GM12873 (cell line): ENCODE results near the gene GANC.

Experiments used
- CTCF ChIP-seq: IDR thresholded peaks from 2 replicates; pipeline ENCODE4 v1.5.1; 2012; ENCODE audit warnings: low read depth, mild to moderate bottlenecking, moderate library complexity, low read length, control low read depth; ENCODE audit not compliant: insufficient read depth; ENCODE audit errors: missing control alignments

The GANC gene

GRCh38 chr15:42349186-42349585 is 76.2 kb downstream of the GANC start:
- no peak for TF ChIP-seq CTCF

DNA sequence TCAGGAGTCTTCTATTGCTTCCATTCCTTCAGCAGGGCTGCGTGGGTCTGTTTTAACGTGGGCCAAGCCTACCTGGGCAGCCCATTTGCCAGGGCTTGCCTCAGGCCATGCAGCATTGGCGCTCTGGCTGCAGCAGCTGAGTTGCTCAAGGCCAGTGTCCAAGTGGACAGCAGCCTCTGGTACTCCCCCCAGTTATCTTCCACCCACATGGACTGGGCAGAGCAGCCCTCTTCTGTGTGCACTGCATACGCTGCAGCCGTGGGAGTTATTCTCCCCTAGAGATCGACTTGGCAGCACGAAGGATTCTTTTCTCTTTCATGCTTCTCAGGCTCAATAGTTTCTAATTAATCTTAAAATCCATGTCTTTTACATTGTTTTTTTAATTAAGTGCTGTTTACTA is 79.4 kb downstream of the GANC start:
- TF ChIP-seq CTCF = no peak

- TF ChIP-seq CTCF = no peak
These were observed 80.1 kb downstream of the GANC start for GRCh38 chr15:42353061-42353460.

DNA sequence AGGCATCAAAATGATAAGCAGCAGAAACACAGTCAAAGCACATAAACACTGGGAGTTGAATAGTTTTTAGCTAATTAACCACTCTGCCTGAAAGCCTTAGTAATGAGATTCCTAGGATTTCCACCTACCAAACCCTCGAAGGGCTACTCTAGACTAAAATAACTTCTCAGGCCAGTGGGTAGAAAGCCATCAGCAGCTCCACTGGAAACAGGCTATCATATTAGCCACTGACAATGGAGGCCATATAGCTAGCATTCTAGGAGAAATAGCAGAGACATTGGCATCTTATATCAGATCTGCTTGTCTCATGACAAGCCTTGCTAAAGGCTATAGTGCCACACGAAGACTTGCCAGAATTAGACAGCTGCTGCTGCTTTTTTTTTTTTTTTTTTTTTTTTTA is 81.8 kb downstream of the GANC start:
- no peak for TF ChIP-seq CTCF

DNA sequence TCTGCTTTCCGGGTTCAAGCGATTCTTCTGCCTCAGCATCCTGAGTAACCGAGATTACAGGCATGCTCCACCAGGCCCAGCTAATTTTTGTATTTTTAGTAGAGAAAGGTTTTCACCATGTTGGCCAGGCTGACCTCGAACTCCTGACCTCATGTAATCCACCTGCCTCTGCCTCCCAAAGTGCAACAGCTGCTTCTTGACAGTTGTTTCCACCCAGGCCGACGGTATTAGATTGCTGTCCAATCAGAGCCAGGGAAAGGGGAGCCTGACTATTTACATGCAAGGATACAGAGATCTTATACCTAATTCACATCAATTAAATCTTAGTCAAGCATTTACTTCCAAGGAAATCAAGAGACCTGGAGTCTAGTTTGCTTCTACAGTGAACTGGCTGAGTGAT is 82.3 kb downstream of the GANC start:
- no peak for TF ChIP-seq CTCF

- TF ChIP-seq CTCF = no peak
These were observed 83.8 kb downstream of the GANC start for GRCh38 chr15:42356851-42357250.

DNA sequence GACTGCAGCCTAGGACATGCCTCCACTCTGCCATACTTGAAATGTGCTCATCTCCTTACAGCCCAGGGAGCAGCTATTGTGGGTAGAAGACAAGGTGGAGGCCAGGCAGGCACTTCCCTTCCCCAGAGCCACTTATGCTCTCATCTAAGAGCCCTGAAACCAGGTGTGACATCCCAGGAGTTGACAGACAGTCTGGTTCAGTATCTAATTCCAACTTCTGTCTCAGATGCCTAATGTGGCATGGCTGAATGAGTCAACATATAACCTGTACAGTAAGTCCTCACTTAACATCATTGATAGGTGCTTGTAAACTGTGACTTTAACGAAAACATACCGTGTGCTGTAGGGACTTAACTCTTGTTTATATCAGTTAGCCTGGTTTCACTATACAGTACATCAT is 85.1 kb downstream of the GANC start:
- no peak for TF ChIP-seq CTCF

- TF ChIP-seq CTCF = no peak
These were observed 86.2 kb downstream of the GANC start, which contains the start of gene CAPN3 for GRCh38 chr15:42359249-42359648. CAPN3 (plus strand) TSS chr15:42359501; CDS start chr15:42359806, 305 bp downstream.
